ENCODE data around the gene PREX1. TPM values are rescaled to one million over a fixed set of nuclear protein-coding genes. Genes with fewer than 3 reads are reported as not detected.

Gene PREX1
- total and polyA plus RNA-seq, 2 of the 4 experiments (the other 2 are of a cell fraction) = 0.67 to 0.72 TPM

DNA sequence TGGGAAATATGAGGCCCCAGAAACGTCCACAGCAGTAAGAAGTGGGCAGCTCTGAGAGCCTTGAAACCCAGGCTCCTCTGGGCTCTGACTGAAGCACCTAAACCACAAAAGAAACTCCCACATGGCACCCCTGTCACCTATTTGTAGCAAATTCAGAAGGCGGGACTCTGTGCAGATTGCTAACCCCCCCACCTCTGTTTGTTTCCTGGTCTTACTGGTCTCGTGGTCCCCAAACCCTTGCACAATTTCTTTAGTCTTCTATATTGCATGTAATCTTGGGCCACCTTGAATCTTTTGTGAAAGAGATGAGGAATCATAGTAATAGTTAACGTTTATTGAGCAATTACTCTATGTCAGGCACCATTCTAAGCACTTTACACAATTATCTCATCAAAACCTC is 154.3 kb downstream of the PREX1 start:
- intact Hi-C loops (cut with micrococcal nuclease) (no loop called here), dilution Hi-C loops (cut with HindIII; ENCODE audit: low sequenced_read_pairs, unreplicated experiment) (no loop called here), in situ Hi-C loops (cut with MboI; ENCODE audit: low sequenced_read_pairs) (no loop called here)
- no peaks in the 10 kb centered on the region for H3K79me1 ChIP-seq (ENCODE audit: low read depth in 1 of 2, low read length in 2 of 2)
- no peak overlapping the region for H2AFZ ChIP-seq (replicated peaks; ENCODE audit: low read length, poor library complexity)
- no CpG with 5 or more reads among the region's 4 CpGs for WGBS, 2 experiments (ENCODE audit: extremely low coverage in 2 of 2, insufficient read length in 1 of 2)
- H2BK5ac ChIP-seq (ENCODE audit: low read depth, low read length, poor library complexity, severe bottlenecking) = no peak overlapping the region
- H3K4me1 ChIP-seq (ENCODE audit: control insufficient read depth, insufficient read depth, low read length) = peaks cover under 1% of the 10 kb centered on the region; the same call in 1 of the 2 replicates
- POLR2A ChIA-PET (ENCODE audit: unreplicated experiment) = no interaction called here
- no peak overlapping the region for H3K27ac ChIP-seq (ENCODE audit: insufficient read depth, low read length)
- no peak overlapping the region for H3K56ac ChIP-seq (ENCODE audit: extremely low read depth, insufficient read depth, low read length)
- H3K9me1 ChIP-seq (ENCODE audit: insufficient read depth, low read length) = no peaks in the 10 kb centered on the region
- H3K9ac ChIP-seq (ENCODE audit: low read depth, low read length) = no peak overlapping the region
- no peaks in the 10 kb centered on the region for H3K36me3 ChIP-seq (ENCODE audit: control insufficient read depth, insufficient read depth, low read length)
- no peak overlapping the region for H4K8ac ChIP-seq (ENCODE audit: low read depth in 2 of 2, low read length in 2 of 2)
- CTCF ChIA-PET = interaction anchor here (0.5 kb wide), 1 partner anchor 40 kb away, joined by 3 read pairs; no protein-coding TSS in a partner anchor
- H3K14ac ChIP-seq (replicated peaks; ENCODE audit: low read depth, low read length) = no peak overlapping the region
- no peaks in the 10 kb centered on the region for H3K9me3 ChIP-seq (ENCODE audit: control insufficient read depth, insufficient read depth, low read length)
- H2AK9ac ChIP-seq (replicated peaks; ENCODE audit: low read depth, low read length, poor library complexity) = no peak overlapping the region
- no peak overlapping the region for H4K91ac ChIP-seq (ENCODE audit: insufficient read depth, low read depth, low read length)
- TF ChIP-seq SMC3 (IDR thresholded peaks at IDR 0.05; ENCODE audit: low read depth, low read length) (no peak), BHLHE40 (IDR thresholded peaks at IDR 0.05; ENCODE audit: low read depth, low read length) (no peak), NFE2L2 (IDR thresholded peaks at IDR 0.05; ENCODE audit: low read depth, low read length) (no peak), CEBPB (IDR thresholded peaks at IDR 0.05; ENCODE audit: low read depth, low read length) (no peak), ELK1 (IDR thresholded peaks at IDR 0.05; ENCODE audit: borderline replicate concordance, low read depth, low read length) (no peak), RFX5 (IDR thresholded peaks at IDR 0.05; ENCODE audit: low read depth, low read length) (no peak), POLR2A (IDR thresholded peaks at IDR 0.05; ENCODE audit: low read depth, low read length) (no peak), RAD21 (IDR thresholded peaks at IDR 0.05; ENCODE audit: low read length) (no peak), MAZ (IDR thresholded peaks at IDR 0.05; ENCODE audit: borderline replicate concordance, low read depth, low read length) (no peak), MXI1 (IDR thresholded peaks at IDR 0.05; ENCODE audit: borderline replicate concordance, low read depth, low read length) (no peak)
- no peak overlapping the region for H2BK15ac ChIP-seq (ENCODE audit: low read depth, low read length)
- H2AK5ac ChIP-seq (ENCODE audit: low read depth, low read length) = no peak overlapping the region
- no peak overlapping the region for H3K4me3 ChIP-seq (ENCODE audit: insufficient read depth, low read depth, low read length)
- BruUV-seq (replicated peaks) = no TSS peak
- no peak overlapping the region for H3K4me2 ChIP-seq (ENCODE audit: low read depth, low read length)
- no peak for DNase-seq
- H3K23ac ChIP-seq (ENCODE audit: low read depth, low read length) = no peak overlapping the region
- no peaks in the 10 kb centered on the region for H4K20me1 ChIP-seq (ENCODE audit: insufficient read depth, low read length)
- no peak for ATAC-seq (ENCODE audit: low read depth)
- H3K18ac ChIP-seq (ENCODE audit: low read depth, low read length) = no peak overlapping the region
- H2BK20ac ChIP-seq (ENCODE audit: low read depth, low read length) = no peak overlapping the region
- H2BK120ac ChIP-seq (ENCODE audit: low read depth, low read length) = no peak overlapping the region
- H3K4ac ChIP-seq (ENCODE audit: low read depth, low read length) = no peak overlapping the region
- H3K27me3 ChIP-seq (ENCODE audit: control insufficient read depth, insufficient read depth, low read length) = peaks cover 5% of the 10 kb centered on the region; the same call in 1 of the 2 replicates
- no peak overlapping the region for H4K5ac ChIP-seq (ENCODE audit: low read depth, low read length)
